HCT116 (cell line): ENCODE results near the gene TSR1. TPM values are rescaled to one million over a fixed set of nuclear protein-coding genes. Genes with fewer than 3 reads are reported as not detected.

Experiments
- ATAC-seq: fragments of 200-7000 bp; cut with Tn5 transposase; 2 replicates; pipeline ENCODE4 v1.9.1; 2020; ENCODE audit warnings: mild to moderate bottlenecking, moderate library complexity
- BruUV-seq: library from RNA; stranded (reverse); fragments of 400-500 nt; replicated peaks from 2 replicates; lab custom pipeline; 2021; lab: Mats Ljungman, UMichigan
- CTCF ChIA-PET: fragments of 300-600 bp; sonication (Branson Sonifier 250); formaldehyde crosslinking; loops from one replicate; lab custom pipeline; 2021; ENCODE audit warnings: antibody characterized with exemption; lab: Charles Lee
- POLR2A ChIA-PET: fragments of 300-600, 350-600 bp; sonication (Branson Sonifier 250); formaldehyde crosslinking; loops from one replicate; lab custom pipeline; 2021; ENCODE audit warnings: antibody characterized with exemption; lab: Charles Lee
- RAD21 ChIA-PET, 2 experiments: fragments of 300-600 bp; sonication (Branson Sonifier 250); formaldehyde crosslinking; loops; one replicate each; lab custom pipeline; 2023; ENCODE audit warnings: low total read pairs in 2 of 2; ENCODE audit not compliant: uncharacterized antibody in 2 of 2, unreplicated experiment in 2 of 2, low non-redundant PET in 1 of 2; lab: Charles Lee
- DNase-seq: peaks from one replicate; pipeline ENCODE4 v3.0.0-alpha.2; 2010; ENCODE audit warnings: low read depth, low spot score
- H2AFZ ChIP-seq: fragments of 200-600 bp; shearing (Covaris generic), sonication (generic); 2 replicates; pipeline ENCODE4 v1.6.1; 2017; ENCODE audit warnings: low read depth, mixed run types, mixed read lengths, antibody characterized with exemption, low read length; ENCODE audit not compliant: poor library complexity, severe bottlenecking
- H3K27ac ChIP-seq: 2 replicates; pipeline ENCODE4 v1.5.1; 2012; ENCODE audit warnings: low read depth, low read length
- H3K27me3 ChIP-seq: fragments of 200-600 bp; sonication (generic); 2 replicates; pipeline ENCODE4 v1.6.1; 2016; ENCODE audit warnings: mixed run types, low read length, mixed read lengths; ENCODE audit not compliant: insufficient read depth
- H3K36me3 ChIP-seq, 2 experiments: fragments of 200-500 bp in 1 of 2; fragments of 200-600 bp in 1 of 2; sonication (Bioruptor generic) in 1 of 2; sonication (generic) in 1 of 2; 2 replicates each; pipeline versions ENCODE4 v1.5.1 to v1.6.1; 2014 to 2016; ENCODE audit warnings: low read length in 2 of 2, inconsistent platforms in 1 of 2, mixed read lengths in 1 of 2, mixed run types in 1 of 2; ENCODE audit not compliant: insufficient read depth in 2 of 2, control insufficient read depth in 1 of 2
- H3K4me1 ChIP-seq, 2 experiments: fragments of 200-600 bp in 1 of 2; sonication (generic) in 1 of 2; 2 replicates each; pipeline versions ENCODE4 v1.5.1 to v1.6.1; 2012 to 2017; ENCODE audit warnings: low read length in 2 of 2, inconsistent platforms in 1 of 2, mild to moderate bottlenecking in 1 of 2, mixed read lengths in 1 of 2, mixed run types in 1 of 2, moderate library complexity in 1 of 2; ENCODE audit not compliant: insufficient read depth in 2 of 2, control insufficient read depth in 1 of 2
- H3K4me2 ChIP-seq: fragments of 200-600 bp; sonication (generic); 2 replicates; pipeline ENCODE4 v1.6.1; 2017; ENCODE audit warnings: mixed run types, low read length, mixed read lengths
- H3K4me3 ChIP-seq, 2 experiments: fragments of 200-600 bp in 1 of 2; sonication (generic) in 1 of 2; replicated peaks in 1 of 2; 2 replicates each; pipeline ENCODE4 v1.5.1; 2011 to 2016; ENCODE audit warnings: low read length in 2 of 2, control low read depth in 1 of 2, low read depth in 1 of 2, mild to moderate bottlenecking in 1 of 2, mixed read lengths in 1 of 2, mixed run types in 1 of 2
- H3K79me2 ChIP-seq: fragments of 200-600 bp; sonication (generic); 2 replicates; pipeline ENCODE4 v1.6.1; 2017; ENCODE audit warnings: mild to moderate bottlenecking, mixed run types, low read length, moderate library complexity, mixed read lengths; ENCODE audit not compliant: insufficient read depth
- H3K9ac ChIP-seq: fragments of 200-600 bp; sonication (generic); 2 replicates; pipeline ENCODE4 v1.6.1; 2016; ENCODE audit warnings: low read length, mixed read lengths
- H3K9me2 ChIP-seq: fragments of 200-600 bp; sonication (generic), shearing (Covaris generic); 2 replicates; pipeline ENCODE4 v1.6.1; 2017; ENCODE audit warnings: mixed run types, mild to moderate bottlenecking, moderate library complexity; ENCODE audit not compliant: insufficient read depth
- H3K9me3 ChIP-seq, 2 experiments: fragments of 200-500 bp in 1 of 2; fragments of 200-600 bp in 1 of 2; sonication (Bioruptor generic) in 1 of 2; sonication (generic) in 1 of 2; 2 replicates each; pipeline ENCODE4 v1.6.1; 2014 to 2017; ENCODE audit warnings: low read length in 2 of 2, mixed read lengths in 2 of 2, inconsistent platforms in 1 of 2, low read depth in 1 of 2, mild to moderate bottlenecking in 1 of 2, mixed run types in 1 of 2, moderate library complexity in 1 of 2; ENCODE audit not compliant: control insufficient read depth in 1 of 2, insufficient read depth in 1 of 2
- H4K20me1 ChIP-seq: fragments of 200-600 bp; sonication (generic), shearing (Covaris generic); 2 replicates; pipeline ENCODE4 v1.6.1; 2017; ENCODE audit warnings: mixed run types, mild to moderate bottlenecking, moderate library complexity; ENCODE audit not compliant: insufficient read depth
- CBX3 ChIP-seq: IDR thresholded peaks from 2 replicates; pipeline ENCODE4 v1.6.1; 2012; ENCODE audit warnings: low read depth
- CEBPB ChIP-seq: IDR thresholded peaks from 2 replicates; pipeline ENCODE4 v1.6.1; 2012; ENCODE audit warnings: low read depth
- EGR1 ChIP-seq: IDR thresholded peaks from 2 replicates; pipeline ENCODE4 v1.6.1; 2012; ENCODE audit warnings: low read depth
- ELF1 ChIP-seq: IDR thresholded peaks from 2 replicates; pipeline ENCODE4 v1.6.1; 2012; ENCODE audit warnings: low read depth, borderline replicate concordance
- EZH2 ChIP-seq: fragments of 200-600 bp; sonication (generic); IDR thresholded peaks from 2 replicates; pipeline ENCODE4 v1.6.1; 2017; ENCODE audit warnings: antibody characterized with exemption, mixed run types
- FOSL1 ChIP-seq: IDR thresholded peaks from 2 replicates; pipeline ENCODE4 v1.6.1; 2012; ENCODE audit warnings: low read depth
- POLR2AphosphoS5 ChIP-seq: IDR thresholded peaks from 2 replicates; pipeline ENCODE4 v1.6.1; 2011; ENCODE audit warnings: mild to moderate bottlenecking, low read depth, low read length, moderate library complexity
- SIN3A ChIP-seq: IDR thresholded peaks from 2 replicates; pipeline ENCODE4 v1.6.1; 2012; ENCODE audit warnings: low read depth
- SP1 ChIP-seq: IDR thresholded peaks from 2 replicates; pipeline ENCODE4 v1.6.1; 2012; ENCODE audit warnings: low read depth
- SRF ChIP-seq: IDR thresholded peaks from 2 replicates; pipeline ENCODE4 v1.6.1; 2012; ENCODE audit warnings: low read depth
- TCF7L2 ChIP-seq: IDR thresholded peaks from 2 replicates; pipeline ENCODE4 v1.7.0; 2011; ENCODE audit warnings: borderline replicate concordance, inconsistent platforms; ENCODE audit not compliant: insufficient read depth, insufficient read length; ENCODE audit errors: extremely low read depth
- YY1 ChIP-seq: IDR thresholded peaks from 2 replicates; pipeline ENCODE4 v1.6.1; 2011; ENCODE audit warnings: low read length, low read depth, moderate library complexity, mild to moderate bottlenecking; ENCODE audit not compliant: insufficient replicate concordance; ENCODE audit errors: extremely low read depth
- ZFX ChIP-seq: fragments of 450-650 bp; IDR thresholded peaks from 2 replicates; pipeline ENCODE4 v1.6.1; 2017
- ZNF274 ChIP-seq: fragments of 200-500 bp; sonication (Bioruptor generic); IDR thresholded peaks from 2 replicates; pipeline ENCODE4 v1.6.1; 2014; ENCODE audit warnings: mild to moderate bottlenecking, low read depth, low read length, inconsistent platforms
- intact Hi-C: fragments of 100-400 bp; cut with micrococcal nuclease; formaldehyde crosslinking; loops from 2 replicates; pipeline ENCODE4 v1.10.0; 2022
- total RNA-seq: library from RNA; stranded (reverse); gene quantifications from one replicate; pipeline ENCODE4 v1.2.1, GENCODE V29; 2021; ENCODE audit not compliant: unreplicated experiment
- TF ChIP-seq, protein P1 (sequence below): IDR thresholded peaks from 2 replicates; pipeline ENCODE4 v1.6.1; 2012
- TF ChIP-seq, protein P2 (sequence below): IDR thresholded peaks from 2 replicates; pipeline ENCODE4 v1.6.1; 2011; ENCODE audit warnings: mild to moderate bottlenecking, low read length, moderate library complexity; ENCODE audit not compliant: insufficient replicate concordance; ENCODE audit errors: extremely low read depth
- TF ChIP-seq, protein P3 (sequence below), 3 experiments: fragments of 200-600 bp in 1 of 3; sonication (generic) in 1 of 3; IDR thresholded peaks in 2 of 3; conservative IDR thresholded peaks in 1 of 3; 2 replicates each; pipeline ENCODE4 v1.5.1; 2012 to 2017; ENCODE audit warnings: low read depth in 2 of 3, low read length in 2 of 3, antibody characterized with exemption in 1 of 3, borderline replicate concordance in 1 of 3, control low read depth in 1 of 3, mild to moderate bottlenecking in 1 of 3, mixed read lengths in 1 of 3, mixed run types in 1 of 3, moderate library complexity in 1 of 3; ENCODE audit not compliant: insufficient read depth in 1 of 3
- TF ChIP-seq, protein P4 (sequence below): IDR thresholded peaks from 2 replicates; pipeline ENCODE4 v1.6.1; 2012

TSR1 gene
- total RNA-seq, 1 experiment from 2014 or later, result 77.2 TPM

DNA sequence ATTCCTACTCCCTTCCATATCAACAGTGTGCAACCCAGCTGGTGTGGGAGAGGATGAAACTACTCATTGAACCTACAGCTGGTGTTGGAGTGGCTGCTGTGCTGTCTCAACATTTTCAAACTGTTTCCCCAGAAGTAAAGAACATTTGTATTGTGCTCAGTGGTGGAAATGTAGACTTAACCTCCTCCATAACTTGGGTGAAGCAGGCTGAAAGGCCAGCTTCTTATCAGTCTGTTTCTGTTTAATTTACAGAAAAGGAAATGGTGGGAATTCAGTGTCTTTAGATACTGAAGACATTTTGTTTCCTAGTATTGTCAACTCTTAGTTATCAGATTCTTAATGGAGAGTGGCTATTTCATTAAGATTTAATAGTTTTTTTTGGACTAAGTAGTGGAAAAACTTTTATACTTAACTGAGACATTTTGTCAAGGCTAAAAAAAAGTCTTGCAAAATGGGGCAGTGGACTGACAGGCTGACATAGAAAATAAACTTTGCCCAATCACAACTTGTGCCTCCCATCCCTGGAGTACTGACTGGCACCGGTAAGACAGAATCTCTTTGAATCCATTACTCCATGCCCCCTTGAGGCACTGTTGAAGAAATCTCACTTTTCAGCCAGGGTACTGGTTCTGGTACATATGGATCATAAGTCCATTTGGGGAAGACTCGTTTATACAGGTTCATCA is 12.5 kb downstream of the TSR1 start:
- POLR2A ChIA-PET, result interaction anchor here (0.8 kb wide), 1 partner anchor 12 kb away, joined by 4 read pairs; the partner anchor contains the start of gene TSR1

More for the DNA sequence above, 12.5 kb downstream of the TSR1 start:
- H3K9ac ChIP-seq, result no peak overlapping the region
- peaks cover 35% of the 10 kb centered on the region for H3K79me2 ChIP-seq
- no peaks in the 10 kb centered on the region for H3K9me3 ChIP-seq
- ATAC-seq (no peak), DNase-seq (no peak)
- no peak overlapping the region for H3K27ac ChIP-seq
- H3K4me3 ChIP-seq, result no peak overlapping the region
- ChIA-PET RAD21 (no interaction called here), CTCF (no interaction called here)
- H2AFZ ChIP-seq, result no peak overlapping the region
- no peaks in the 10 kb centered on the region for H3K9me2 ChIP-seq
- H3K4me2 ChIP-seq, result no peak overlapping the region
- TF ChIP-seq EGR1 (no peak), ZNF274 (no peak), EZH2 (no peak), CBX3 (no peak), SIN3A (no peak), ELF1 (no peak), CEBPB (no peak), SRF (no peak), ZFX (no peak), POLR2AphosphoS5 (no peak), YY1 (no peak), FOSL1 (no peak), SP1 (no peak), TCF7L2 (no peak)
- TF ChIP-seq, protein P1, sequence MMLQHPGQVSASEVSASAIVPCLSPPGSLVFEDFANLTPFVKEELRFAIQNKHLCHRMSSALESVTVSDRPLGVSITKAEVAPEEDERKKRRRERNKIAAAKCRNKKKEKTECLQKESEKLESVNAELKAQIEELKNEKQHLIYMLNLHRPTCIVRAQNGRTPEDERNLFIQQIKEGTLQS, result no peak
- TF ChIP-seq, protein P2, sequence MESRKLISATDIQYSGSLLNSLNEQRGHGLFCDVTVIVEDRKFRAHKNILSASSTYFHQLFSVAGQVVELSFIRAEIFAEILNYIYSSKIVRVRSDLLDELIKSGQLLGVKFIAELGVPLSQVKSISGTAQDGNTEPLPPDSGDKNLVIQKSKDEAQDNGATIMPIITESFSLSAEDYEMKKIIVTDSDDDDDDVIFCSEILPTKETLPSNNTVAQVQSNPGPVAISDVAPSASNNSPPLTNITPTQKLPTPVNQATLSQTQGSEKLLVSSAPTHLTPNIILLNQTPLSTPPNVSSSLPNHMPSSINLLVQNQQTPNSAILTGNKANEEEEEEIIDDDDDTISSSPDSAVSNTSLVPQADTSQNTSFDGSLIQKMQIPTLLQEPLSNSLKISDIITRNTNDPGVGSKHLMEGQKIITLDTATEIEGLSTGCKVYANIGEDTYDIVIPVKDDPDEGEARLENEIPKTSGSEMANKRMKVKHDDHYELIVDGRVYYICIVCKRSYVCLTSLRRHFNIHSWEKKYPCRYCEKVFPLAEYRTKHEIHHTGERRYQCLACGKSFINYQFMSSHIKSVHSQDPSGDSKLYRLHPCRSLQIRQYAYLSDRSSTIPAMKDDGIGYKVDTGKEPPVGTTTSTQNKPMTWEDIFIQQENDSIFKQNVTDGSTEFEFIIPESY, result no peak
- TF ChIP-seq, protein P3, sequence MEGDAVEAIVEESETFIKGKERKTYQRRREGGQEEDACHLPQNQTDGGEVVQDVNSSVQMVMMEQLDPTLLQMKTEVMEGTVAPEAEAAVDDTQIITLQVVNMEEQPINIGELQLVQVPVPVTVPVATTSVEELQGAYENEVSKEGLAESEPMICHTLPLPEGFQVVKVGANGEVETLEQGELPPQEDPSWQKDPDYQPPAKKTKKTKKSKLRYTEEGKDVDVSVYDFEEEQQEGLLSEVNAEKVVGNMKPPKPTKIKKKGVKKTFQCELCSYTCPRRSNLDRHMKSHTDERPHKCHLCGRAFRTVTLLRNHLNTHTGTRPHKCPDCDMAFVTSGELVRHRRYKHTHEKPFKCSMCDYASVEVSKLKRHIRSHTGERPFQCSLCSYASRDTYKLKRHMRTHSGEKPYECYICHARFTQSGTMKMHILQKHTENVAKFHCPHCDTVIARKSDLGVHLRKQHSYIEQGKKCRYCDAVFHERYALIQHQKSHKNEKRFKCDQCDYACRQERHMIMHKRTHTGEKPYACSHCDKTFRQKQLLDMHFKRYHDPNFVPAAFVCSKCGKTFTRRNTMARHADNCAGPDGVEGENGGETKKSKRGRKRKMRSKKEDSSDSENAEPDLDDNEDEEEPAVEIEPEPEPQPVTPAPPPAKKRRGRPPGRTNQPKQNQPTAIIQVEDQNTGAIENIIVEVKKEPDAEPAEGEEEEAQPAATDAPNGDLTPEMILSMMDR (IDR thresholded peaks at IDR 0.05 in 2 of 3, conservative IDR thresholded peaks at IDR 0.05 in 1 of 3; ENCODE audit: borderline replicate concordance in 1 of 3, insufficient read depth in 1 of 3, low read depth in 2 of 3, low read length in 2 of 3), result no peak
- TF ChIP-seq, protein P4, sequence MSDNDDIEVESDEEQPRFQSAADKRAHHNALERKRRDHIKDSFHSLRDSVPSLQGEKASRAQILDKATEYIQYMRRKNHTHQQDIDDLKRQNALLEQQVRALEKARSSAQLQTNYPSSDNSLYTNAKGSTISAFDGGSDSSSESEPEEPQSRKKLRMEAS, result no peak
- intact Hi-C loops, result no loop called here
- no peaks in the 10 kb centered on the region for H3K27me3 ChIP-seq
- H3K4me1 ChIP-seq, result no peaks in the 10 kb centered on the region
- H4K20me1 ChIP-seq, result 0 out of 2 replicates have a peak, but pooled peaks cover 12% of the 10 kb centered on the region
- BruUV-seq, result no TSS peak
- H3K36me3 ChIP-seq, result peaks cover 49 to 50% of the 10 kb centered on the region in 2 experiments
